H9 (cell line): Measurements from ENCODE around the gene CAMP. TPM values are rescaled to one million over a fixed set of nuclear protein-coding genes. Genes with fewer than 3 reads are reported as not detected.

Experiments used
- DNase-seq: peaks from one replicate; pipeline ENCODE4 v3.0.0-alpha.2; 2017
- H2AFZ ChIP-seq: one replicate; pipeline ENCODE4 v1.6.1; 2013; ENCODE audit warnings: mild to moderate bottlenecking, low read length, control low read depth, moderate library complexity
- H2AK5ac ChIP-seq: 2 replicates; pipeline ENCODE4 v1.6.1; 2013; ENCODE audit warnings: low read length, control low read depth, mixed read lengths; ENCODE audit not compliant: insufficient read length
- H2BK120ac ChIP-seq: one replicate; pipeline ENCODE4 v1.6.1; 2013; ENCODE audit warnings: low read depth, mild to moderate bottlenecking, low read length, control low read depth, inconsistent platforms; ENCODE audit not compliant: poor library complexity, severe bottlenecking
- H2BK12ac ChIP-seq: 2 replicates; pipeline ENCODE4 v1.6.1; 2013; ENCODE audit warnings: low read length, control low read depth, mixed read lengths, low read depth; ENCODE audit not compliant: insufficient read length
- H2BK15ac ChIP-seq: 2 replicates; pipeline ENCODE4 v1.6.1; 2013; ENCODE audit warnings: low read depth, low read length, control low read depth
- H2BK20ac ChIP-seq: one replicate; pipeline ENCODE4 v1.6.1; 2013; ENCODE audit warnings: low read depth, mild to moderate bottlenecking, low read length, control low read depth, inconsistent platforms; ENCODE audit not compliant: poor library complexity, severe bottlenecking
- H2BK5ac ChIP-seq: 2 replicates; pipeline ENCODE4 v1.6.1; 2013; ENCODE audit warnings: low read length, control low read depth, mixed read lengths; ENCODE audit not compliant: insufficient read length
- H3K14ac ChIP-seq: 2 replicates; pipeline ENCODE4 v1.6.1; 2013; ENCODE audit warnings: low read length, control low read depth; ENCODE audit not compliant: insufficient read depth
- H3K18ac ChIP-seq: 2 replicates; pipeline ENCODE4 v1.6.1; 2013; ENCODE audit warnings: low read depth, mild to moderate bottlenecking, mixed read lengths, low read length, control low read depth; ENCODE audit not compliant: insufficient read length
- H3K23ac ChIP-seq: 2 replicates; pipeline ENCODE4 v1.6.1; 2013; ENCODE audit warnings: low read length, control low read depth, mixed read lengths, low read depth; ENCODE audit not compliant: insufficient read length
- H3K23me2 ChIP-seq: 2 replicates; pipeline ENCODE4 v1.6.1; 2013; ENCODE audit warnings: low read depth, mild to moderate bottlenecking, mixed read lengths, low read length, control low read depth; ENCODE audit not compliant: insufficient read length, poor library complexity, severe bottlenecking
- H3K27ac ChIP-seq: 2 replicates; pipeline ENCODE4 v1.5.1; 2013; ENCODE audit warnings: low read length, control low read depth, mixed read lengths, low read depth; ENCODE audit not compliant: insufficient read length
- H3K27me3 ChIP-seq: 2 replicates; pipeline ENCODE4 v1.6.1; 2013; ENCODE audit warnings: low read length, control low read depth, inconsistent platforms; ENCODE audit not compliant: insufficient read depth
- H3K4ac ChIP-seq: 2 replicates; pipeline ENCODE4 v1.6.1; 2013; ENCODE audit warnings: low read depth, mild to moderate bottlenecking, control low read depth, inconsistent platforms, low read length, moderate library complexity
- H3K4me1 ChIP-seq: 2 replicates; pipeline ENCODE4 v1.6.1; 2013; ENCODE audit warnings: low read length, control low read depth, inconsistent platforms; ENCODE audit not compliant: insufficient read depth
- H3K4me2 ChIP-seq: 2 replicates; pipeline ENCODE4 v1.6.1; 2013; ENCODE audit warnings: low read length, control low read depth, mixed read lengths; ENCODE audit not compliant: insufficient read length, insufficient read depth
- H3K56ac ChIP-seq: 2 replicates; pipeline ENCODE4 v1.6.1; 2013; ENCODE audit warnings: low read depth, mild to moderate bottlenecking, mixed read lengths, low read length, control low read depth; ENCODE audit not compliant: insufficient read length
- H3K79me1 ChIP-seq: 2 replicates; pipeline ENCODE4 v1.6.1; 2013; ENCODE audit warnings: low read depth, mild to moderate bottlenecking, moderate library complexity, low read length, control low read depth, inconsistent platforms; ENCODE audit not compliant: insufficient read depth, poor library complexity, severe bottlenecking
- H3K79me2 ChIP-seq: 2 replicates; pipeline ENCODE4 v1.6.1; 2013; ENCODE audit warnings: low read length, control low read depth, inconsistent platforms; ENCODE audit not compliant: insufficient read depth
- H3K9ac ChIP-seq: 2 replicates; pipeline ENCODE4 v1.6.1; 2013; ENCODE audit warnings: low read length, control low read depth, mixed read lengths; ENCODE audit not compliant: insufficient read length; ENCODE audit errors: extremely low read depth
- H3K9me3 ChIP-seq: one replicate; pipeline ENCODE4 v1.6.1; 2013; ENCODE audit warnings: low read depth, low read length, inconsistent platforms; ENCODE audit not compliant: control insufficient read depth
- H3T11ph ChIP-seq: one replicate; pipeline ENCODE4 v1.6.1; 2013; ENCODE audit warnings: mild to moderate bottlenecking, low read length, control low read depth, inconsistent platforms
- H4K20me1 ChIP-seq: one replicate; pipeline ENCODE4 v1.6.1; 2013; ENCODE audit not compliant: control insufficient read depth, insufficient read length, insufficient read depth
- H4K5ac ChIP-seq: 2 replicates; pipeline ENCODE4 v1.6.1; 2013; ENCODE audit warnings: low read depth, mild to moderate bottlenecking, mixed read lengths, low read length, control low read depth; ENCODE audit not compliant: insufficient read length
- H4K8ac ChIP-seq: replicated peaks from 2 replicates; pipeline ENCODE4 v1.6.1; 2013; ENCODE audit warnings: low read length, control low read depth, mixed read lengths, low read depth; ENCODE audit not compliant: insufficient read length
- H4K91ac ChIP-seq: 2 replicates; pipeline ENCODE4 v1.6.1; 2013; ENCODE audit warnings: low read depth, mild to moderate bottlenecking, moderate library complexity, mixed read lengths, low read length, control low read depth; ENCODE audit not compliant: insufficient read length
- H3K27ac Mint-ChIP-seq, 3 experiments: 2 replicates in 2 of 3; 3 replicates in 1 of 3; pipeline ENCODE4 v1.8.0; 2020 to 2021; ENCODE audit warnings: mixed read lengths in 3 of 3, mild to moderate bottlenecking in 1 of 3, moderate library complexity in 1 of 3
- H3K27me3 Mint-ChIP-seq: 2 replicates; pipeline ENCODE4 v1.8.0; 2021; ENCODE audit warnings: low read depth, mild to moderate bottlenecking, moderate library complexity, mixed read lengths
- H3K36me3 Mint-ChIP-seq, 3 experiments: 2 replicates in 2 of 3; 3 replicates in 1 of 3; pipeline ENCODE4 v1.8.0; 2020 to 2021; ENCODE audit warnings: low read depth in 3 of 3, mixed read lengths in 3 of 3; ENCODE audit not compliant: insufficient read depth in 1 of 3
- H3K4me1 Mint-ChIP-seq, 2 experiments: 2 replicates each; pipeline ENCODE4 v1.8.0; 2020; ENCODE audit warnings: mixed read lengths in 2 of 2
- H3K4me3 Mint-ChIP-seq, 2 experiments: 2 replicates in 1 of 2; 3 replicates in 1 of 2; pipeline ENCODE4 v1.8.0; 2020 to 2021; ENCODE audit warnings: mild to moderate bottlenecking in 2 of 2, mixed read lengths in 2 of 2, moderate library complexity in 1 of 2
- H3K9me3 Mint-ChIP-seq, 2 experiments: 2 replicates in 1 of 2; 3 replicates in 1 of 2; pipeline ENCODE4 v1.8.0; 2020; ENCODE audit warnings: mild to moderate bottlenecking in 2 of 2, mixed read lengths in 2 of 2, moderate library complexity in 1 of 2
- WGBS: extraction: QIAGEN DNeasy Blood & Tissue Kit; methylation state at CpG from one replicate; pipeline ENCODE4 v1.1.7; 2013; ENCODE audit warnings: missing lambda C conversion rate, low lambda C conversion rate, mixed read lengths; ENCODE audit not compliant: insufficient read length; ENCODE audit errors: extremely low coverage; 5-methylcytosine and 5-hydroxymethylcytosine counted together
- total RNA-seq: library from RNA; stranded (reverse); gene quantifications from 2 replicates; pipeline ENCODE4 v1.2.1, GENCODE V29; 2021
- TF ChIP-seq, protein P1 (sequence below): fragments of 200-600 bp; sonication (generic); conservative IDR thresholded peaks from 3 replicates; pipeline ENCODE4 v1.8.0; 2021; ENCODE audit warnings: antibody characterized with exemption, mild to moderate bottlenecking

Gene CAMP
- total RNA-seq, 1 experiment from 2014 or later = not detected

DNA sequence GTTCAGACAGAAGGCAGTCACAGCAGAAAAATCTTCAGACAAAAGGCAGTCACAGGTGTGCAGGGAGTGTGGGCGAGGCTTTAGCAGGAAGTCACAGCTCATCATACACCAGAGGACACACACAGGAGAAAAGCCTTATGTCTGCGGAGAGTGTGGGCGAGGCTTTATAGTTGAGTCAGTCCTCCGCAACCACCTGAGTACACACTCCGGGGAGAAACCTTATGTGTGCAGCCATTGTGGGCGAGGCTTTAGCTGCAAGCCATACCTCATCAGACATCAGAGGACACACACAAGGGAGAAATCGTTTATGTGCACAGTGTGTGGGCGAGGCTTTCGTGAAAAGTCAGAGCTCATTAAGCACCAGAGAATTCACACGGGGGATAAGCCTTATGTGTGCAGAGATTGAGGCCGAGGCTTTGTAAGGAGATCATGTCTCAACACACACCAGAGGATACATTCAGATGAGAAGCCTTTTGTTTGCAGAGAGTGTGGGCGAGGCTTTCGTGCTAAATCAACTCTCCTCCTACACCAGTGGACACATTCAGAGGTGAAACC is 45.2 kb downstream of the CAMP start:
- H4K8ac ChIP-seq = no peak overlapping the region
- H3K79me2 ChIP-seq = no peaks in the 10 kb centered on the region; the same call in 1 of the 2 replicates
- no peak overlapping the region for H2AK5ac ChIP-seq
- no peak overlapping the region for H3K4ac ChIP-seq
- no peaks in the 10 kb centered on the region for H3K27me3 ChIP-seq
- no peak overlapping the region for H4K5ac ChIP-seq
- H2BK120ac ChIP-seq = no peak overlapping the region
- H3K9me3 Mint-ChIP-seq = peaks cover 15 to 23% of the 10 kb centered on the region in 2 experiments
- H3K18ac ChIP-seq = no peak overlapping the region
- H3K23ac ChIP-seq = no peak overlapping the region
- no peak overlapping the region for H2BK5ac ChIP-seq
- H3K79me1 ChIP-seq = peaks cover 3% of the 10 kb centered on the region
- no peaks in the 10 kb centered on the region for H4K20me1 ChIP-seq
- H3K27ac ChIP-seq = no peak overlapping the region
- H3K36me3 Mint-ChIP-seq = peaks cover 79 to 84% (median 81%) of the 10 kb centered on the region in 3 experiments
- H2AFZ ChIP-seq = no peak overlapping the region
- H3K9me3 ChIP-seq = peaks cover 6% of the 10 kb centered on the region
- H3K23me2 ChIP-seq = no peaks in the 10 kb centered on the region
- no peak overlapping the region for H3K56ac ChIP-seq
- no peak overlapping the region for H2BK20ac ChIP-seq
- no peak overlapping the region for H3K4me3 Mint-ChIP-seq
- no peak overlapping the region for H3T11ph ChIP-seq
- no peak overlapping the region for H3K14ac ChIP-seq
- TF ChIP-seq, protein P1, sequence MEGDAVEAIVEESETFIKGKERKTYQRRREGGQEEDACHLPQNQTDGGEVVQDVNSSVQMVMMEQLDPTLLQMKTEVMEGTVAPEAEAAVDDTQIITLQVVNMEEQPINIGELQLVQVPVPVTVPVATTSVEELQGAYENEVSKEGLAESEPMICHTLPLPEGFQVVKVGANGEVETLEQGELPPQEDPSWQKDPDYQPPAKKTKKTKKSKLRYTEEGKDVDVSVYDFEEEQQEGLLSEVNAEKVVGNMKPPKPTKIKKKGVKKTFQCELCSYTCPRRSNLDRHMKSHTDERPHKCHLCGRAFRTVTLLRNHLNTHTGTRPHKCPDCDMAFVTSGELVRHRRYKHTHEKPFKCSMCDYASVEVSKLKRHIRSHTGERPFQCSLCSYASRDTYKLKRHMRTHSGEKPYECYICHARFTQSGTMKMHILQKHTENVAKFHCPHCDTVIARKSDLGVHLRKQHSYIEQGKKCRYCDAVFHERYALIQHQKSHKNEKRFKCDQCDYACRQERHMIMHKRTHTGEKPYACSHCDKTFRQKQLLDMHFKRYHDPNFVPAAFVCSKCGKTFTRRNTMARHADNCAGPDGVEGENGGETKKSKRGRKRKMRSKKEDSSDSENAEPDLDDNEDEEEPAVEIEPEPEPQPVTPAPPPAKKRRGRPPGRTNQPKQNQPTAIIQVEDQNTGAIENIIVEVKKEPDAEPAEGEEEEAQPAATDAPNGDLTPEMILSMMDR = no peak
- no peaks in the 10 kb centered on the region for H3K4me1 ChIP-seq
- peak overlapping the region in 1 of 3 experiments; percentile 62; a peak in 1 of 7 replicates for H3K27ac Mint-ChIP-seq
- no peak overlapping the region for H2BK15ac ChIP-seq
- H3K4me2 ChIP-seq = no peak overlapping the region
- no peak overlapping the region for H4K91ac ChIP-seq
- DNase-seq = no peak
- WGBS = no CpG with 5 or more reads among the region's 13 CpGs
- no peak overlapping the region for H3K9ac ChIP-seq
- H3K4me1 Mint-ChIP-seq = peaks cover 0 to 1% of the 10 kb centered on the region in 2 experiments; a peak in 2 of 4 replicates
- H3K27me3 Mint-ChIP-seq = no peaks in the 10 kb centered on the region; the same call in 1 of the 2 replicates
- H2BK12ac ChIP-seq = no peak overlapping the region
